ENCODE data around the gene NKD1. TPM values are rescaled to one million over a fixed set of nuclear protein-coding genes. Genes with fewer than 3 reads are reported as not detected.
"Not testable (repeated sequence)": the region's sequence is repeated elsewhere in the genome, so short reads cannot be mapped to it uniquely, and the experiment has no call there.

NKD1 gene
- polyA plus RNA-seq, 1 donor, result 5.3 TPM

GRCh38 chr16:50579373-50579772, 31.2 kb downstream of the NKD1 start:
- not testable (repeated sequence) for H3K27me3 ChIP-seq (ENCODE audit: control insufficient read depth, insufficient read depth, low read length); H3K4me1 ChIP-seq (ENCODE audit: control insufficient read depth, insufficient read depth, low read length); H3K9me3 ChIP-seq (ENCODE audit: control insufficient read depth, low read depth, low read length); H3K4me3 ChIP-seq (ENCODE audit: low read length); H3K36me3 ChIP-seq (ENCODE audit: control insufficient read depth, insufficient read depth, low read length); H3K27ac ChIP-seq (ENCODE audit: low read length); DNase-seq
- no CpG with 5 or more reads among the region's 32 CpGs for WGBS (ENCODE audit: insufficient coverage, low lambda C conversion rate)

- Histone ChIP-seq H3K27ac (ENCODE audit: low read length) (no peak overlapping the region), H3K4me1 (ENCODE audit: control insufficient read depth, insufficient read depth, low read length) (peaks cover 4% of the 10 kb centered on the region), H3K9me3 (ENCODE audit: control insufficient read depth, low read depth, low read length) (no peaks in the 10 kb centered on the region), H3K36me3 (ENCODE audit: control insufficient read depth, insufficient read depth, low read length) (no peaks in the 10 kb centered on the region), H3K4me3 (ENCODE audit: low read length) (no peak overlapping the region), H3K27me3 (ENCODE audit: control insufficient read depth, insufficient read depth, low read length) (no peaks in the 10 kb centered on the region)
- DNase-seq, result no peak
- no CpG with 5 or more reads among the region's 8 CpGs for WGBS (ENCODE audit: insufficient coverage, low lambda C conversion rate)
These were observed 32.1 kb downstream of the NKD1 start for GRCh38 chr16:50580180-50580798.

GRCh38 chr16:50581845-50582244, 33.6 kb downstream of the NKD1 start:
- DNase-seq, result no peak
- peaks cover 6% of the 10 kb centered on the region for H3K4me1 ChIP-seq (ENCODE audit: control insufficient read depth, insufficient read depth, low read length)
- no peak overlapping the region for H3K4me3 ChIP-seq (ENCODE audit: low read length)
- H3K36me3 ChIP-seq (ENCODE audit: control insufficient read depth, insufficient read depth, low read length), result no peaks in the 10 kb centered on the region
- no peaks in the 10 kb centered on the region for H3K9me3 ChIP-seq (ENCODE audit: control insufficient read depth, low read depth, low read length)
- H3K27me3 ChIP-seq (ENCODE audit: control insufficient read depth, insufficient read depth, low read length), result no peaks in the 10 kb centered on the region
- no CpG with 5 or more reads among the region's 4 CpGs for WGBS (ENCODE audit: insufficient coverage, low lambda C conversion rate)
- H3K27ac ChIP-seq (ENCODE audit: low read length), result no peak overlapping the region

GRCh38 chr16:50583211-50583610, 35.0 kb downstream of the NKD1 start:
- no peak overlapping the region for H3K27ac ChIP-seq (ENCODE audit: low read length)
- no CpG with 5 or more reads among the region's 3 CpGs for WGBS (ENCODE audit: insufficient coverage, low lambda C conversion rate)
- H3K9me3 ChIP-seq (ENCODE audit: control insufficient read depth, low read depth, low read length), result no peaks in the 10 kb centered on the region
- H3K4me1 ChIP-seq (ENCODE audit: control insufficient read depth, insufficient read depth, low read length), result peaks cover 6% of the 10 kb centered on the region
- H3K27me3 ChIP-seq (ENCODE audit: control insufficient read depth, insufficient read depth, low read length), result no peaks in the 10 kb centered on the region
- H3K36me3 ChIP-seq (ENCODE audit: control insufficient read depth, insufficient read depth, low read length), result no peaks in the 10 kb centered on the region
- H3K4me3 ChIP-seq (ENCODE audit: low read length), result no peak overlapping the region
- no peak for DNase-seq

- Histone ChIP-seq H3K36me3 (ENCODE audit: control insufficient read depth, insufficient read depth, low read length) (no peaks in the 10 kb centered on the region), H3K9me3 (ENCODE audit: control insufficient read depth, low read depth, low read length) (no peaks in the 10 kb centered on the region), H3K4me1 (ENCODE audit: control insufficient read depth, insufficient read depth, low read length) (peaks cover 6% of the 10 kb centered on the region), H3K27ac (ENCODE audit: low read length) (no peak overlapping the region), H3K4me3 (ENCODE audit: low read length) (no peak overlapping the region), H3K27me3 (ENCODE audit: control insufficient read depth, insufficient read depth, low read length) (no peaks in the 10 kb centered on the region)
- no peak for DNase-seq
- 100% methylated on average over 1 of the region's 6 CpGs for WGBS (ENCODE audit: insufficient coverage, low lambda C conversion rate)
These were observed 36.0 kb downstream of the NKD1 start for GRCh38 chr16:50584033-50584722.

- no peak overlapping the region for H3K4me3 ChIP-seq (ENCODE audit: low read length)
- no peaks in the 10 kb centered on the region for H3K27me3 ChIP-seq (ENCODE audit: control insufficient read depth, insufficient read depth, low read length)
- peak overlapping the region; percentile 33 for H3K27ac ChIP-seq (ENCODE audit: low read length)
- H3K4me1 ChIP-seq (ENCODE audit: control insufficient read depth, insufficient read depth, low read length), result peaks cover 6% of the 10 kb centered on the region
- H3K9me3 ChIP-seq (ENCODE audit: control insufficient read depth, low read depth, low read length), result no peaks in the 10 kb centered on the region
- peak; percentile 42 to 48 for DNase-seq
- no peaks in the 10 kb centered on the region for H3K36me3 ChIP-seq (ENCODE audit: control insufficient read depth, insufficient read depth, low read length)
- WGBS (ENCODE audit: insufficient coverage, low lambda C conversion rate), result no CpG with 5 or more reads among the region's 16 CpGs
These were observed 37.2 kb downstream of the NKD1 start for GRCh38 chr16:50585331-50585776.

- Histone ChIP-seq H3K4me3 (ENCODE audit: low read length) (no peak overlapping the region), H3K36me3 (ENCODE audit: control insufficient read depth, insufficient read depth, low read length) (no peaks in the 10 kb centered on the region), H3K27ac (ENCODE audit: low read length) (no peak overlapping the region), H3K9me3 (ENCODE audit: control insufficient read depth, low read depth, low read length) (no peaks in the 10 kb centered on the region), H3K27me3 (ENCODE audit: control insufficient read depth, insufficient read depth, low read length) (no peaks in the 10 kb centered on the region), H3K4me1 (ENCODE audit: control insufficient read depth, insufficient read depth, low read length) (peaks cover 6% of the 10 kb centered on the region)
- no CpG with 5 or more reads among the region's 2 CpGs for WGBS (ENCODE audit: insufficient coverage, low lambda C conversion rate)
- no peak for DNase-seq
These were observed 39.3 kb downstream of the NKD1 start for GRCh38 chr16:50587543-50587942.

GRCh38 chr16:50588276-50588675, 40.1 kb downstream of the NKD1 start:
- DNase-seq, result no peak
- no peaks in the 10 kb centered on the region for H3K27me3 ChIP-seq (ENCODE audit: control insufficient read depth, insufficient read depth, low read length)
- WGBS (ENCODE audit: insufficient coverage, low lambda C conversion rate), result no CpG with 5 or more reads among the region's 2 CpGs
- no peak overlapping the region for H3K4me3 ChIP-seq (ENCODE audit: low read length)
- no peaks in the 10 kb centered on the region for H3K9me3 ChIP-seq (ENCODE audit: control insufficient read depth, low read depth, low read length)
- no peaks in the 10 kb centered on the region for H3K36me3 ChIP-seq (ENCODE audit: control insufficient read depth, insufficient read depth, low read length)
- H3K27ac ChIP-seq (ENCODE audit: low read length), result no peak overlapping the region
- peaks cover 6% of the 10 kb centered on the region for H3K4me1 ChIP-seq (ENCODE audit: control insufficient read depth, insufficient read depth, low read length)

GRCh38 chr16:50591209-50591608, 43.0 kb downstream of the NKD1 start:
- H3K4me3 ChIP-seq (ENCODE audit: low read length), result no peak overlapping the region
- whole genome bisulfite sequencing (ENCODE audit: insufficient coverage, low lambda C conversion rate), result no CpG with 5 or more reads among the region's 6 CpGs
- no peak for DNase-seq
- H3K27ac ChIP-seq (ENCODE audit: low read length), result no peak overlapping the region
- H3K36me3 ChIP-seq (ENCODE audit: control insufficient read depth, insufficient read depth, low read length), result no peaks in the 10 kb centered on the region
- no peaks in the 10 kb centered on the region for H3K9me3 ChIP-seq (ENCODE audit: control insufficient read depth, low read depth, low read length)
- H3K27me3 ChIP-seq (ENCODE audit: control insufficient read depth, insufficient read depth, low read length), result no peaks in the 10 kb centered on the region
- no peaks in the 10 kb centered on the region for H3K4me1 ChIP-seq (ENCODE audit: control insufficient read depth, insufficient read depth, low read length)

GRCh38 chr16:50591800-50592771, 43.9 kb downstream of the NKD1 start:
- Histone ChIP-seq H3K9me3 (ENCODE audit: control insufficient read depth, low read depth, low read length) (no peaks in the 10 kb centered on the region), H3K36me3 (ENCODE audit: control insufficient read depth, insufficient read depth, low read length) (no peaks in the 10 kb centered on the region), H3K4me3 (ENCODE audit: low read length) (no peak overlapping the region), H3K27ac (ENCODE audit: low read length) (no peak overlapping the region), H3K4me1 (ENCODE audit: control insufficient read depth, insufficient read depth, low read length) (no peaks in the 10 kb centered on the region), H3K27me3 (ENCODE audit: control insufficient read depth, insufficient read depth, low read length) (no peaks in the 10 kb centered on the region)
- no CpG with 5 or more reads among the region's 24 CpGs for WGBS (ENCODE audit: insufficient coverage, low lambda C conversion rate)
- DNase-seq, result no peak
